DMS53 (cell line): ENCODE results near the gene PPM1A.

ENCODE experiments used
- DNase-seq: peaks from one replicate; lab custom pipeline; 2025; lab: John Stamatoyannopoulos, UW

Gene PPM1A

DNA sequence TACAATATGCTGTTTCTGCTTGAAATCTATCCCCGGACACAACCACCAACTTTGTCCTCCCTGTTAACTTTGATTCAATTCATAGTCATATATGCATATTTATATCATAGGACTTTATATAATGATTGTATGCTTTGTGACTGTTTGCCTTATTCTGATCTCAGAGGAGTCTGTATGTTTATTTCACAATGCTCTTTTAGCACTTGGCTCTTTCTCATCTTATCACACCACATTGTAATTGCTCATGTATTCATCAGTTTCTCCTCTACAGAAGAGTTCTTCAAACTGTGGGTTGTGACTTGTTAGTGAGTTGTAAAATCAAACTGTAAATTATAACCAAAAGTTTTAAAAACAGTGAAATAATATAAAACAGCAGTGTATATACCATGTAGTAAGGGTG lies 21.7 kb upstream of the PPM1A start:
- no peak for DNase-seq

DNA sequence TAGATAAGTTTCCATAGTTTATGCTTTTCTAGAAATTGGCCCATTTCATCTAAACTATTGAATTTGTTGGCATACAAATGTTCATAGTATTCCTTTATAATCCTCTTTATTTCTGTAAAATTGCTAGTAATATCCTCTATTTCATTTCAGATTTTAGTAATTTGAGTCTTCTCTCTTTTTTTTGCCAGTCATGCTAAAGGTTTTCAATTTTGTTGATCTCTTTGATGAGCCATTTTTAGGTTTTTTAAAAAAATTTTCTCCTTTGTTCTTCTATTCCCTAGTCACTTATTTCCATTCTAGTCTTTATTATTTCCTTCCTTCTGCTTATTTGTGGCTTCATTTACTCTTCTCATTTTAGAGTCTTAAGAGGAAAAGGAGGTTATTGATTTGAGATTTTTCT lies 19.4 kb upstream of the PPM1A start:
- DNase-seq: no peak

DNA sequence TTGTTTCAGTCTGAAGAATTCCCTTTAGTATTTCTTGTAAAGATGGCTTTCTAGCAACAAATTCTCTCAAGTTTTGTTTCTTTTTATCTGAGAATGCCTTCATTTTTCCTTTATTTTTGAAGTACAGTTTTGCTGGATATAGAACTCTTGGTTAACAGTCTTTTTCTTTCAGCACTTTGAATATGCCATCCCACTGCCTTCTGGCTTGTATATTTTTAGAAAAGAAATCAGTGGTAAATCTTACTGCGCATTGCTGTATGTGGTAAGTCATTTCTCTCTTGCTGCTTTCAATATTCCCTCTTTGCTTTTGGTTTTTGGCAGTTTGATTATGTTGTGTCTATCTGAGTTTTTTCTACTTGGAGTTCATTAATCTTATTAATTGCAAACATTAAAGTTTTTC lies 16.8 kb upstream of the PPM1A start:
- DNase-seq: no peak

DNA sequence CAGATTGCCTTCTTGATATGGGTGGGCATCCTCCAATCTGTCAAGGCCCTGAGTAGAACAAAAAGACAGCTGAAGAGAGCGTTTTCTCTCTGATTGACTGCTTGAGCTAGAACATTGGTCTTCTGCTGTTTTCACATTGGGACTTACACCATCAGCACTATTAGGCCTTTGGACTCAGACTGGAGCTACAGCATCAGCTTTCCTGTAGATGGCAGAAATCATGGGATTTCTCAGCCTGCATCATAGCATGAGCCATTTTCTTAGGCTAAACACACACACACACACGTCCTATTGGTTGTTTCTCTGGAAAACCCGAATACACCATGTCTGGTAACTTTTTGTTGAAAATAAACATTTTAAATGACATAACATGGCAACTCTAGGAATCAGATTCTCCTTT lies 15.8 kb upstream of the PPM1A start:
- DNase-seq: no peak

DNA sequence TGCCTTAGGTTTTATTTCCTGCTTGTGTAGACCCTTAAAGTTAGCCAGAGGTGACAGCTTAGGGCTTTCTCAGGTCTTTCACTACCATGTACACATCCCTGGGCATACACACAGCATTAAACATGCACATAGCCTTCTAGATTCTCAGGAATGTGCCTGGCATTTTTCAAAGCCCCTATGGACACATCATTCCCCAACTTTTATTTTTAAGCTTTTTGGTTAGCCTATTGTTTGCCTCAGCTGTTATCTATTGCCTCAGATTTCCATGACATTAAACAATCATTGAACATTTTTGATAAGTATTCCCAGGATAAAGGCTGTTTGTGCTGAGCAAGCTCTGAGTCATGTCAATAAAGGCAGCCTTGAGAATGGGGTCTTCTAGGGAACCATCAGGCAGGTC lies 15.1 kb upstream of the PPM1A start:
- no peak for DNase-seq

DNA sequence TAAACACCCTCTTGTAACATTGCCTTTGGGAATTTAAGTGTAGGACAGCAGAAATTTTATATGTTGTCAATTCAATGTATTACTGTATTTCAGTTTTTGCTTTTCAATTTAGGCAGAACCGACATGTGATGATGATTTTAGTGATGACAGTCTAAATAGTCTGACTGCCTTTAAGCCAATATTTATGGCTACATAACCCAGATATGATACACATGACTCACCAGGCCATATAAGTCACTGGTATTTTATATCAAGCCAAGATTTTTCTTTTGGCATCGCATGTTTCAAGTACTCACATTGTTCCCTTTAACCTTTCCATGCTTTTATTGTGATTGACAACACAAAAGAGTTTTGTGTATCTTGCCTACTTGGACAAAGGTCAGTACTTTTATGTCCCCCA lies 13.6 kb upstream of the PPM1A start:
- no peak for DNase-seq

DNA sequence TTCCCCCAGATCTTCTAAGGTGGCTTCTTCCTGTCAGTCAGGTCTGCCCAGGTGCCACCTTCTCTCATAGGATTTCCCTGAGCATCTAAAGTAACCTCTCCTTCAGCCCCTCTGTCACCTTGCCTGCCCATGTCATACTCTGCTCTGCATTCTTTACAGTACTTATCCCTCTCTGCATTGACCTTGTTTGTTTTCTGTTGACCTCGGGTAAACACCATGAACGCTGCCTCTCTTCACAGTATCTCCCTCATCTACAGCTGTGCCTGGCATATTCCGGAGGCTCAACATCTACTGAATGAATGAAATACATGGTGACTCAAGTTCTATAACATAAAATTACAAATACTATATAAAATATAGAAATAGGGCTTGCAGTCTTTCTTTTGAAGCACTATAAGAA lies 10.1 kb upstream of the PPM1A start:
- DNase-seq: peak; percentile 44

DNA sequence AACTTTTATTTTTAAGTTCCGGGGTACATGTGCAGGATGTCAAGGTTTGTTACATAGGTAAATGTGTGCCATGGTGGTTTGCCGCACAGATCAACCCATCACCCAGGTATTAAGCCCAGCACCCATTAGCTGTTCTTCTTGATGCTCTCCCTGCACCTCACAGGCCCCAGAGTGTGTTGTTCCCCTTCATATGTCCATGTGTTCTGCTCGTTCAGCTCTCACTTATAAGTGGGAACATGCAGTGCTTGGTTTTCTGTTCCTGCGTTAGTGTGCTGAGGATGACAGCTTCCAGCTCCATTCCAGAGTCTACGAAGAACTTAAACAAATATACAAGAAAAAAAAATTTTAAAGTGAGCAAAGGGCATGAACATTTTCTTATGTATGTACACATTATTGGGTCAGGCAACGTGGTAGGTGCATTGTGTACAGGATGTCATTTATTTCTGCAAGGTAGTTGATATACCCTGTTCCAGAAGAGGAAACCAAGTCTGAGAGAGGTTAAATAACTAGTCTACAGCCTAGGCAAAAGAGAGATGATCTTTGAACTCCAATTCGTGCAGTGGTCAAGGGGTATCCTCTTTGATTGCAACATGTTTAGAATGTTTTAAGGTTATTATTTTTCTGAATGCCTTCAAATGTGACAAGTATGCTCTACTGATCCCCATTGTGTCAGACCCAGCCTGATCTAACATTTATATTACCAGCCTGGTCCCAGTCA lies 8.7 kb upstream of the PPM1A start:
- DNase-seq: no peak

DNA sequence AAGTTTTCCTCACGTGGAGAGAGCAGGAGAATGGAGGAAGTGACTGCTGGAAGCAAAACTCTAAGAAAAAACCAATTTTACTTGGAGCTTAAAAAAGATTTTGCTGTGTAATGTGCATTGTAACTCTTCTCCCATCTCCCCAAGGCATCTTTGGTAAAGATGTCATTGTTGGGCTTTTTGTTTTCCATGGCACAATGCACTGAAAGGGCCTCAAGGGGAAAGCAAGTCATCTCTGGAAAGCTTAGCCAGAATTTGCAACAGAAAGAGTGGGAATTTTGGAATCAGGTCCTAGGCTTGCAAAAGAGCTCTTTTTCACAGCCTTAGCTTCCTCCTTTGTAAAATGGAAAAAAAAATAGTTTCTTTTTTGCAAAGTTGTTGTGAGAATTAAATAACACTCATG lies 7.9 kb upstream of the PPM1A start:
- DNase-seq: no peak

DNA sequence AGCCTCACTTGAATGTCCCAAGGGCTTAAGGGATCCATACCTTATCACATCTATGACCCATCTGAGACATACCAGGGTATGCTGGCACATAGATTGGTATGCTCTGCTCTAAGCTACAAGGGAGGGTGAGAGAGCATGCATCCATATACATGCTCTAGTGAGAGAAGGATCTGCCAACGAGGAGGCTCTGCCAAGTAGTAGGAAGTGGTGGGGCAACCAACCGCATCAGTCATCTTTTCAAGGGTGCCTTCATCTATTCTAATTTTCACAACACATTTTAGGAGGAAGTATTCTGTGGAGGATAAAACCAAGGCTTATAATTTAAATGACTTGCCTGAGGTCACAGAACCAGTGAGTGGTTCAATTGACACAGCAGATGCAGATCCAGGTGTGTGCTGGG lies 6.6 kb upstream of the PPM1A start:
- no peak for DNase-seq

DNA sequence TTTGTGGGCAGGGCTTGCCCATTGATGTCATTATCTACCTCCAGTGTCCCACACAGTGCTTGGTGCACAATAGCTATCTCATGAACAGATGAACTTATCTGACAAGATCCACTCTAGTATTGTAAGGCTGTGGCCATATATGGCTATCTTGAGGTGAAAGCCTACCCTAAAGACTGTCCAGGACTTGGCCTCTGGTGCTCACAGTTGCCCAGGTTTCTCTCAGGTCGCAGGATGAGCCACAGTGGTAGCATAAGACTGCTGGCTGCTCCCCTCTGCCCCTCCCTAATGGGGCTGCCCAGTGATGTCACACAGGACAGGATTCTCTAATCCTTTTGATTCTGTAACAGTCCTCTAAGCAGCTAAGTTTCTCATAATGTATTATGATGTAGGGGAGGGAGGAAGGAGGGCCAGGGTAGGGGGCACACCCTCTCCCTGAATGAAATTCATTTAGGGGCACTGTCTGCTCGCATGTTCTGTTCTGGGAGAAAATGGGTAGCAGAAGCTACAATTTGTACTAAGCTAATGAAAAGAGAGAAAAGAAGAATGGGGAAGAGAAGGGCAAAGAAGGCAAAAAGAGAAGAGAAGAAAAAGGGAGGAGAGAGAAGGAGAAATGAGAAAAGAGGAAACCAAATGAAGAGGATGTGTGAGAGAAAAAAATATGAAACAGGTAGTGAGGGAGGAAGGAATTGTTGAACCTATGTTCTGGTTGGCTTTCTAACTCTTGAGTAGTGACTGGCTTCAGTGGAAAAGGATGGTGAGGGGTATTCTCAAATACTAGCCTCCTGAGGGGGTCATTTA lies 3.4 kb upstream of the PPM1A start:
- no peak for DNase-seq

DNA sequence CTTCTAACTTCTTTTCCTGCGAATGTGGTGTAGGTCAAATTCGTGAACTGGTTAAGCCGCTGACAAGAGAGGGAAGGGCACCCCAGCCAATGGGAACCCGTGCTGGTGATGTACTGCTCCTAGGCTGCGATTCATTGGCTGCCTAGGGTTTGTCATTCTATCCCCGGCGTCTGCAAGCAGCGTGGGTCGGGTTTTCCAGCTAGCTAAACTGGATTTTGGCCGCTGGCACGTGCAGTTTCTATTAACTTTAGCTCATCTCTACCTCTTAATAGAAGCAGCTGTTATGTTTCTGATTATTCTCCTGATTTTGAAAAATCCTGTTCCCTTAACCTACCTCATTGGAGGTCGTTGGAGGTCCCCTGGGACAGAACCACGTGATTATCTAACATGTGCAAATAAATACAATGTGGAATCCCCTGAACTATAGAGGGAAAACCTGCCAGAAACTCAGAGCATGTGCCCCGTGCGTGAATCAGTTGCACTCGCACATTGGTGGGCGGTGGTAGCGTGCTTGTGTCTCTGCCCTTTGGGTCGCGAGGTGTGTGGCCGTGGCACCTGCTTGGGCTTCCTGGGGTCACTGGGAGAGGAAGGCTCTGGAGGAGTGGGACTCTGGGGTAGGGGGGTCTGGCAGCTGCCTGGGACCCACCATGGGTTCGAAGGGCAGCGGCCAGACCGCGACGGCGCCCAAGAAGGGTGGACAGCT lies 876 bp upstream of the PPM1A start:
- peak; percentile 95 for DNase-seq

DNA sequence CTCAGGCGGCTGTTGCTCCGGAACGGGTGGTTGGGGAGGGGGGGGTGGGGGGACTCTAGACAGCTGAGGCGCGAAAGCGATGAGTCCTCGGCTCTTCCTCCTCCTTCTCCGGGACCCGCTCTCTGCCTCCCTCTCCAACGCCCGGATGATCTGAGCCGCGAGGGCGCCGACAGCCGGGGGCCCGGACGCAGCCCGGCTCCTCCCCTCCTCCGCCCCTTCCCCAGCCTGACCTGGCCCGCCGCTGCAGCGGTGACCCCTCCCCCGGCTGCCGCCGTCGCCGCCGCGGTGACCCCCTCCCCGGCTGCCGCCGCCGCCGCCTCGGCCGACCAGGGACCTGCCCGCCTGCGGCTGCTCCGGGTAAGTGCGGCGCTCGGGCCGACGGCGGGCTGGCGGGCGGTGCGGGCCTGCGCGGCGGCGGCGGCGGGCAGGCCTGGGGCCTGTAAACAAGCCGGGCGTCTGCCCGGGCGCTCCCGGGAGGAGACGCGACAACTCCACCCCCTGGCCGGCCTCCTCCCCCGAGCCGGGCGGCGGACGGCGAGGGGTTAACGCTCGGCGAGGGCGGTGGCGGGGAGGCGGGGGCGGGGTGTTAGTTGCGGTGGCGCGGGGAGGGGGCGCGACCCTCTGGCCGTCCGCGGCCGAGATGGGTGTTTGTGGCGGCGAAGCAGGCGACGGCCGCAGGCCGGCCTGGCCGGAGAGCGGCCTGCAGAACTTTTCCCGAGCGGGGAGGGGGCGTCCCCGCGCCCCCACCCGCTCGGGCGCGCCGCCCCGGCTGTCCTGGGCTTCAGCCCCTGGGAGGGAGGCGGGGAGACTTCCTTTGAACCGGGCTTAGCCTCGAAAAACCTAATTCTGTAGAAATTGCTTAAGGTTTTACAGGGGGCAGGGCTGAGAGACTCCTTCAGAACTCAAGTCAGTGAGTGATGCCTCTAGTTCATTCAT lies 568 bp downstream of the PPM1A start:
- DNase-seq: peak; percentile 80

DNA sequence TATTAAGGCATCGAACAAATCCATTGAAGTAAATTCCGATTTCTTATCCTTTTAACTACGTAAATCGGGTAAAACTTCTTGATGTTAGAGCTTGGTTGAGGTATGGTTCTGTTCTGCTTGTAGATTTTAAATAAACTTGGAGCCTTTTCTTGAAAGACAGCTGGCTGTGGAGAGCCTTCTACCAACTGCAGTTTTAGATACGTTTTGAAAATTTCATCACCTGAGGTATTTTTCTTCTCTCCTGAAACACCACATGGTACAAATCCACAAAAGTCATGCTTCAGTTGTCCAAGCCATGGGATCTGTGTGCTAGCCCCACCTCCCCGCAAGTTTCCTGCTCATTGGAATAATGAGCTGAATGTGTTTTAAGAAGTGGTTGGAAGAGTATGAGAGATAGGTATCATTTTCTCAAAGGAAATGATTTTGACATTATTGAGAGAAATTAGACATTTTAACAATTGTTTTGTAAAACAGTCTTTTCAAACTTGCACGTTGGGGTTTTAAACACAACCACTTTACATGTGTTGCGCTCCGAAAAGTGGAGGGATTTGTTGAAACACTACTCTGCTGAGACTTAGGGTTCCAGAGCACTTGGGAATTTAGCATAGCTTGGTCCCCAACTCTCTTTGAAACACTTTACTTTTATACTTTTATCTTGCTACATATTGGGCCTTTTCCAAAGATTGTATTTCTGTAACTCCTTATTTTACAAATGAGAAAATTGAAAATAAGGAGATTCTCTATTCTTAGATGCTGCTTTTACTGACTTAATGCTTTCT lies 1.4 kb downstream of the PPM1A start:
- DNase-seq: peak; percentile 33

DNA sequence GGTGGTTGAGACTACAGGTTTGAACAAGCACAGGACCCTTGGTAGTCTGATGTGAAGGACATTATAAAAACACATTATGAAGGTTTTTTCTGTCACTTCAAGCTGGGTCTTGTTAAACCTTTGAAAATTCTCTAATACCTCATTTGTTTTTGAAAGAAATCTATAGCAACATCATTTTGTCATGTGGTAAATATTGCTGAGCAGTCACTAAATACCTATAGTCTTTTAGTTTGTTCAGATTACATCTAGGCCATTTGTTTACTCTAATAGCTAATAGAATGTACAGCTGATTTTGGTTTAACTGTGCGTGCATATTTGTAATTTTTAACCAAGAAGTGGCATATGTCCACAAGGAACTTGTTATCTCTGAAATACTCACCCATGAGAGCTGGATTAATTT lies 2.9 kb downstream of the PPM1A start:
- DNase-seq: no peak

DNA sequence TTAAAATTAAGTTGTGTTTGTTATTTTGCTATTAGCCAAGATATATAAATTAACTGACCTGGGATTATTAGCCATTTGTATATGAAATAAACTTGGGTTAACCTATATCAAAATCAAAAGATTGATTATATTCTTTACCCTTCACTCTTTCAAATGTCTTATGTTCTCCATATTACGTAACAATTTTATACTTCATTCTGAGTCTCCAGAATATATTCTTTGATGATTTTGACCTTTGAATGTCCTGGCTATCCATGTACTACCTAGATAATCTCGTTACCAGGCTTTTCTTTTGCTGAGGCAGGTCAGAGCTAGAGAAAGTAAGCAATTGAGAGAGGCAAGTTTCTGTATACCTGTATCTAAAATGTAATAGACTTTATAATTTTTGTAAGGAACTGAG lies 3.6 kb downstream of the PPM1A start:
- DNase-seq: no peak

DNA sequence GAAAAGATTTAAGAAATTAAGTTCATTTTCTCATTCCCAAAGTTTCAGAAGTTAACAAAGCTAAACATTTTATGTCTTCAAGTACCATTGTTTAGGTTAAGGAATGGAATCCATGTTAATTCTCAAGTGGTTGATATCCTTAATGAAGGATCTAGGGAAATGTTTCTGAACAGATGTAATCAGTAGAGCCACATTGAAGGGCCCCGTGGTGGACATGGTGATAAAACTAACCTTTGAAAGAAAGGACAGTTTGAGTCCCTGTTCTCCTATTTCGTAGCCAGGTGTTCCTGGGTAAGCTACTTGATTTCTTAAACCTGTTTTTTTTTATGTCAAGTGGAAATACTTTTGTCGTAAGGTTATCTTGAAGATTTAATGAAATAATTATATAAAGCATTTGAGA lies 4.6 kb downstream of the PPM1A start:
- DNase-seq: no peak

DNA sequence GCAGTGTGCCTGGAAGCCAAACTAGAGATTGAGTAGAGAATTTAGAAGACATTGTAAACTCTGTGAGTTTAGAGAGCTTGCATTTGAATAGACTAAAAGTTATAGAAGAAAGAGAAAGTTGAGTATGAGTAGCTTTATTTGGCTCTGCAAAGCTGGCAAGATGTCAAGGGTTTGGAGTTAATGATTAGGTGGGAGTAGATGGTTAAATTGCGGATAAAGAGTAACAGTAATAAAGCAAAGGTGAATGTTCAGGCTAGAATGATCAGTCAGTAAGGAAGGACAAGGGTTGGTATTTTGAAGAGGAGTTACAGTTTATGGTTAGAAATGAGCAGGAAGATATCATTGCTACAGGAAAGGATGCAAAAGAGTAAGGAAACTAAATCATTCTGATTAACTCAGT lies 5.2 kb downstream of the PPM1A start:
- no peak for DNase-seq

DNA sequence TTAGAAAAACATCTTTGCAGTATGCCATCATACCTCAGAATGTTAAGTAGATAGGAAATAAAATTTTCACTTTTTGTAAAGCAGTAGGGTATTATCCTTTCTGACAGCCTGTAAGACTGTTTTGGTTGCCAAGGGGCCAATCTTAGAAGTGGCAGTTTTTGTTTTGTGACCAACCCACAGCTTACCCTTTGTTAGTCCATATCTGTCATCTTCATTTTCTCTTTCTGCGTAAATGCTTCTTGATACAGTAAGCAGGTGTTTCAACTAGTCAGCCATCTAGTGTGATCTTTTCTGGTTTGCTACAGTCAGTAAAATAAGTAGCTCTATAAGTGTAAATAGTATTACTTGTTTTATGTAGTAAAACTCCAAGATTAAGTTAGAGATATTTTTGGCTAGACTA lies 8.8 kb downstream of the PPM1A start:
- no peak for DNase-seq

DNA sequence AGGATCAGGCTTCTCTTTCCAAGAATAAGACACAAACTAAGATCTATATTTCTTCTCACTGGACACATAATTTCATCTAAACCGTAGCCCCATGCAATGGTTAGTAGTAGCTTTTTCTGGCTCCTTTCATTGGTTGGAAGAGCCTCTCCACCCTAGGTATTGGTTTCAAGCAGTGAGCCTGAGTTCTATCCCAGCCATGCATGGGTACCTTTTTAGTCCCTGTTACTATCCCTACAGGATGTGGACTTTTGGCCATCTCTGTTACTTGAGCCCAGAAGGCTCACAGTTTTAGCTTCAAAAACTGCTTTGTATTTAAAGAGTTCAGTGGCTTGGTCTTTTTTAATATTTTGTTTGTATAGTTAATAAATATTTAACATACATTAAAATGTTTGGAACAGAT lies 16.1 kb downstream of the PPM1A start:
- DNase-seq: no peak
